HG02938 (cell line): ENCODE results near the gene ELP2.
"Not testable (repeated sequence)": the region's sequence is repeated elsewhere in the genome, so short reads cannot be mapped to it uniquely, and the experiment has no call there.

Source experiments
- ATAC-seq: cut with Tn5 transposase; IDR thresholded peaks from one replicate; pipeline ENCODE4 v1.9.1; 2021; ENCODE audit warnings: mild to moderate bottlenecking, moderate library complexity; ENCODE audit not compliant: unreplicated experiment

The ELP2 gene

GRCh38 chr18:36155851-36156757 lies 26.4 kb downstream of the ELP2 start:
- ATAC-seq = no peak

- no peak for ATAC-seq
Observed at GRCh38 chr18:36157441-36157840, 27.7 kb downstream of the ELP2 start.

GRCh38 chr18:36158266-36158867 lies 28.7 kb downstream of the ELP2 start:
- no peak for ATAC-seq

GRCh38 chr18:36160959-36161371 lies 31.3 kb downstream of the ELP2 start:
- ATAC-seq = no peak

DNA sequence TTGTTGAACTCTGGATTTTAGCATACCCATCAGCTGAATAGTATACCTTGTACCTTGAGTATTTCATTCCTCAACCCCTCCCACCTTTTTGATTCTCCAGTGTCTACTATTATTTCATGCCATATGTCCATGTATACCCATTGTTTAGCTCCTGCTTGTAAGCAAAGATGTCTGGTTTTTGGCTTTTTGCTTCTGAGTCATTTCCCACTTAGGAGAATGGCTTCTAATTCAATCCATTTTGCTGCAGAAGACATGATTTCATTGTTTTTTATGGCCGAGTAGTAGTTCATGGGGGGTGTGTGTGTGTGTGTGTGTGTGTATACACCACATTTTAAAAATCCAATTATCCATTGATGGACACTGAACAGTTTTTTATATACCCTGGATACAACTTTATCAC lies 33.3 kb downstream of the ELP2 start:
- ATAC-seq = no peak

DNA sequence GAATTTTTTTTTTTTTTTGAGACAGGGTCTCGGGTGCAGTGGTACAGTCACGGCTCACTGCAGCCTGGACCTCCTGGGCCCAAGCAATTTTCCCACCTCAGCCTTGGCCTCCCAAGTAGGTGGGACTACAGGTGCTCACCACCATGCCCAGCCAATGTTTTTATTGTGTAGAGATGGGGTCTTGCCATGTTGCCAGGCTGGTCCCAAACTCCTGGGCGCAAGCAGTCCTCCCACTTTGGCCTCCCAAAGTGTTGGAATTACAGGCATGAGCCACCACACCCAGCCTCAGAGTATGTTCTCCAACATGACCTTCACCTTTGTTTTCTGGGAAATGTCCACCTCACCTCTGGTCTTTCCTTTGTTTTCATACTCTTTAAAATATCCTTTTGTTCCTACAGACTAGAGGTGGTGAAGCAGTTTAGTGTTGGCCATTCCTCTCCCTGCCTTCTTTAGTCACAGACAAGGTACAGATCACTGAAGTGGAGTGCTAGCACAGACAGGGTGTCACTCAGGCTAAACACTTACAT lies 38.1 kb downstream of the ELP2 start:
- no peak for ATAC-seq

GRCh38 chr18:36168296-36168695 lies 38.6 kb downstream of the ELP2 start:
- ATAC-seq = not testable (repeated sequence)

DNA sequence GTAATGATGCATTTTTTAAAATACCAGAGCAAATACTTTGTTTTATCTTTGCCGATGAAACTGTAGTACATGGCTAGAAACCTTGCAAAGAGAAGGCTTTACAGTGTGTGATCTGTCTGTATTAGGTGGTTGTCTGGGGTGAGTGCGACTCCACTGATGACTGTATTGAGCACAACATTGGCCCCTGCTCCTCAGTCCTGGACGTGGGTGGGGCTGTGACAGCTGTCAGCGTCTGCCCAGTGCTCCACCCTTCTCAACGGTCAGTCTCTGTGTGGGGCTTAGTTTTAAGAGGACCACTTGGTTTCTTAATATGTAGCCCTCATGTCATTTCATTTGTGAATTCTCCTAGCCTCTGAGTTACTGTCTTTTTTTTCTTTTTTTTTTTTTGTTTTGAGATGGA lies 40.2 kb downstream of the ELP2 start:
- ATAC-seq = no peak

GRCh38 chr18:36175481-36175880 lies 45.8 kb downstream of the ELP2 start:
- ATAC-seq = no peak

GRCh38 chr18:36176177-36176584 lies 46.5 kb downstream of the ELP2 start:
- ATAC-seq = no peak

- ATAC-seq = no peak
Observed at GRCh38 chr18:36176711-36177110, 47.0 kb downstream of the ELP2 start.

- no peak for ATAC-seq
Observed at GRCh38 chr18:36177913-36178312, 48.2 kb downstream of the ELP2 start.

DNA sequence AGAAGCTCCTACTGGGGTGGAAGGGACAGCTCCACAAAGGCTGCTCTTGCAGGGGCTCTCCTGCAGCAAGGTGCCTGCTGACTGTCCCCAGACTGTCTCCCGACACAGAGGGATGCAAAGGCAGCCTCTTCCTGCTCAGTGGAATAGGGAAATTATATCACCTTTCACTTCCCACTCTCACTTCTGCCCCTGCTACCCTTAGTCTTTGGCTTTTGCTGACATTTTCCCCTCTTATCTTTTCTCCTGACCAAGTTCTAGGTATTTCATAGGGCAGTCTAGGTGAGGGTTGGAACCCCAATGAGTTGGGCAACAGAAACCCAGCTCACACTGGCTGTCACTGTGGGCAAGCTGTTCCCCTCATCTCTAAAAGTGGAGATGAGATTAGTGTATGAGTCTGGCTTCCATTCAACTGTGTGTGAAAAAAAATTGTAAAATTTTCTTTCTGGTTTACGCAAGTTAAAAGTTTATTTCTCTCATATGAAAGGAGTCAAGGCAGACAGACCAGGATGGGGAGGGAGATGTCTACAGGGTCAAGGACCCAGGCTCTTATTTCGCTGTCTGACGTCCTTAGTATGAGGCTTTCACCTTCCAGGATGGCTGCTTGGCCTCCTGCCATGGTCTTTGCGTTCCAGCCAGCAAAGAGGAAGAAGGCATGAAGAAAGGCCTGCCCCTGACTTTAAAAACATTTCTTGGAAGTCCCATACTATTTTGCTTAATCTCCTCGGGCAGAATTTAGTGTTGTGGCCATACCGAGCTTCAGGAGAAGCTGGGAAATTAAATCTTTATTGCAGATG lies 50.1 kb downstream of the ELP2 start:
- no peak for ATAC-seq

- ATAC-seq = no peak
Observed at GRCh38 chr18:36181441-36181840, 51.7 kb downstream of the ELP2 start.

- ATAC-seq = no peak
Observed at GRCh38 chr18:36181898-36182506, 52.3 kb downstream of the ELP2 start.

- no peak for ATAC-seq
Observed at GRCh38 chr18:36183033-36183432, 53.3 kb downstream of the ELP2 start.

GRCh38 chr18:36183987-36184386 lies 54.3 kb downstream of the ELP2 start:
- ATAC-seq = no peak

DNA sequence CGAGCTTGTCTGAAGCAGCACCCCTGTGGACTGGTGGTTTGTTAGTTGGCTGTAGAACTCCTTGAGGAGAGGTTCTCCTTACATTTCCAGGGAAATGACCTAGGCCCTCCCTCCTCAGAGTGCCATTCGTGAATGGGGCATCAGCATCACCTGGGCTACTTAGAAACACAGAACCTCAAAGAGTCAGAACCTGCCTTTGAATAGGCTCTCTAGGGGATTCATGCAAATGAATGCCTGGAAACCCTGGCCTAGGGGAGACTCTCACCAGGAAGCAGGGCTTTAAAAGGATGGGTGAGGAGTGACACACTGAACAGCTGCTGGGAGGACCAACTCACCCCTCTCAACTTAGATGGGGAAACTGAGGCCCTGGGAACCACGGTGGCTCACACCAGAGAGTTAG lies 55.5 kb downstream of the ELP2 start:
- no peak for ATAC-seq

GRCh38 chr18:36185901-36186460 lies 56.3 kb downstream of the ELP2 start:
- no peak for ATAC-seq

DNA sequence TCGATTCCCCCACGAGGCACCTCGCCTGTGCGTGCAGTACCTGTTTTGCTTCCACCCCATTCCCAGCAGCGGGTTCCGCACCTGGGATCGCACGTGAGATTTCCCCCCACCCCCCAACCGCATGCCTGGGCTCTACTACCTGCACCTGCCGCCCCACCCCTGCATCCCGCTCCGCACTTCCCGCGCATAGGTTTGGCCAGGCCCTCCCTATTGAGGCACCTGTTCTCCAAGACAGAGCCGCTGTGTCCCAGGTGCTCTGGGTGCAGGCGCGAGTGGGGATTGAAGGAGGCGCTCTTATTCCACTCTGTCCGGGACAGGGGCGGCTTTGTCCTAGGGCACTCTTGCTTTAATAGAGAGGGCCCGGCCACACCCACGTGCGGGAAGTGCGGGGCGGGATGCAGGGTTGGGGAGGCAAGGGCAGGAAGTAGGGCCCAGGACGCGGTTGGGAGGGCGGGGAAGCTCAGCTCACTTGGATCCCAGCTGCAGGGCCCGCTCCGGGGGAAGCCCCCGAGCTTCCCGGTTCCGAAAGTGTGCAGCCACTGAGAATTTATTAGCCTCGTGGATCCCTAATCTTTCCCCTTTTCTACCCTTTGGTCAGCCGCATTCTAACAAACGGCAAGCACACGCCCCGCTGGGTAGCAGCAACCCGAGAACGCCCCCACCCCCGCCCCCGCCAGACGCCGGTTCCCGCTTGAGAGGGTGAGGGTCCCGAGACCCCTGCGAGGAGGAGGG lies 56.9 kb downstream of the ELP2 start:
- no peak for ATAC-seq
